Neural cell (in vitro differentiated cells): ENCODE results near the gene IL1RAPL2.

Experiments used
- CTCF ChIP-seq: fragments of 450-650 bp; IDR thresholded peaks from 2 replicates; pipeline ENCODE4 v1.5.1; 2014; ENCODE audit warnings: antibody characterized with exemption, mild to moderate bottlenecking, moderate library complexity; ENCODE audit not compliant: poor library complexity, severe bottlenecking
- EP300 ChIP-seq: fragments of 450-650 bp; conservative IDR thresholded peaks from 2 replicates; pipeline ENCODE4 v1.6.1; 2014; ENCODE audit warnings: antibody characterized with exemption, mild to moderate bottlenecking, moderate library complexity; ENCODE audit not compliant: poor library complexity, severe bottlenecking
- EZH2 ChIP-seq: fragments of 200-600, 300-800 bp; shearing (Covaris generic), sonication (generic); IDR thresholded peaks from 2 replicates; pipeline ENCODE4 v1.6.1; 2014; ENCODE audit warnings: antibody characterized with exemption, low read length, borderline replicate concordance, mild to moderate bottlenecking; ENCODE audit not compliant: insufficient read depth, poor library complexity, severe bottlenecking
- MXI1 ChIP-seq: fragments of 450-650 bp; conservative IDR thresholded peaks from 2 replicates; pipeline ENCODE4 v1.6.1; 2014; ENCODE audit warnings: antibody characterized with exemption, mild to moderate bottlenecking; ENCODE audit not compliant: poor library complexity, severe bottlenecking
- POLR2AphosphoS5 ChIP-seq: IDR thresholded peaks from 2 replicates; pipeline ENCODE4 v1.6.1; 2012
- RAD21 ChIP-seq: fragments of 450-650 bp; conservative IDR thresholded peaks from 2 replicates; pipeline ENCODE4 v1.6.1; 2014; ENCODE audit warnings: antibody characterized with exemption, mild to moderate bottlenecking, moderate library complexity
- SMC3 ChIP-seq: fragments of 450-650 bp; conservative IDR thresholded peaks from 2 replicates; pipeline ENCODE4 v1.6.1; 2014; ENCODE audit warnings: antibody characterized with exemption, mild to moderate bottlenecking, moderate library complexity; ENCODE audit not compliant: poor library complexity
- TF ChIP-seq, protein P1 (sequence below): IDR thresholded peaks from 2 replicates; pipeline ENCODE4 v1.6.1; 2012; ENCODE audit warnings: borderline replicate concordance

- TF ChIP-seq CTCF, result no peak
- TF ChIP-seq MXI1, result no peak
- no peak for TF ChIP-seq POLR2AphosphoS5
- no peak for TF ChIP-seq EZH2
- no peak for TF ChIP-seq EP300
- TF ChIP-seq SMC3, result no peak
- TF ChIP-seq RAD21, result no peak
- TF ChIP-seq, protein P1, sequence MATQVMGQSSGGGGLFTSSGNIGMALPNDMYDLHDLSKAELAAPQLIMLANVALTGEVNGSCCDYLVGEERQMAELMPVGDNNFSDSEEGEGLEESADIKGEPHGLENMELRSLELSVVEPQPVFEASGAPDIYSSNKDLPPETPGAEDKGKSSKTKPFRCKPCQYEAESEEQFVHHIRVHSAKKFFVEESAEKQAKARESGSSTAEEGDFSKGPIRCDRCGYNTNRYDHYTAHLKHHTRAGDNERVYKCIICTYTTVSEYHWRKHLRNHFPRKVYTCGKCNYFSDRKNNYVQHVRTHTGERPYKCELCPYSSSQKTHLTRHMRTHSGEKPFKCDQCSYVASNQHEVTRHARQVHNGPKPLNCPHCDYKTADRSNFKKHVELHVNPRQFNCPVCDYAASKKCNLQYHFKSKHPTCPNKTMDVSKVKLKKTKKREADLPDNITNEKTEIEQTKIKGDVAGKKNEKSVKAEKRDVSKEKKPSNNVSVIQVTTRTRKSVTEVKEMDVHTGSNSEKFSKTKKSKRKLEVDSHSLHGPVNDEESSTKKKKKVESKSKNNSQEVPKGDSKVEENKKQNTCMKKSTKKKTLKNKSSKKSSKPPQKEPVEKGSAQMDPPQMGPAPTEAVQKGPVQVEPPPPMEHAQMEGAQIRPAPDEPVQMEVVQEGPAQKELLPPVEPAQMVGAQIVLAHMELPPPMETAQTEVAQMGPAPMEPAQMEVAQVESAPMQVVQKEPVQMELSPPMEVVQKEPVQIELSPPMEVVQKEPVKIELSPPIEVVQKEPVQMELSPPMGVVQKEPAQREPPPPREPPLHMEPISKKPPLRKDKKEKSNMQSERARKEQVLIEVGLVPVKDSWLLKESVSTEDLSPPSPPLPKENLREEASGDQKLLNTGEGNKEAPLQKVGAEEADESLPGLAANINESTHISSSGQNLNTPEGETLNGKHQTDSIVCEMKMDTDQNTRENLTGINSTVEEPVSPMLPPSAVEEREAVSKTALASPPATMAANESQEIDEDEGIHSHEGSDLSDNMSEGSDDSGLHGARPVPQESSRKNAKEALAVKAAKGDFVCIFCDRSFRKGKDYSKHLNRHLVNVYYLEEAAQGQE, result no peak
These were observed 1137.9 kb downstream of the IL1RAPL2 start for GRCh38 chrX:105703876-105704275.
